ENCODE measurements around the gene CHRND.
"Not testable (repeated sequence)": the region's sequence is repeated elsewhere in the genome, so short reads cannot be mapped to it uniquely, and the experiment has no call there.

The CHRND gene

GRCh38 chr2:232529806-232530547 lies 4.0 kb downstream of the CHRND start:
- no peaks in the 10 kb centered on the region; the same call in 1 of the 2 replicates for H3K27me3 ChIP-seq (replicated peaks; ENCODE audit: control insufficient read depth, insufficient read depth, low read length)
- H3K36me3 ChIP-seq (ENCODE audit: control insufficient read depth, insufficient read depth, low read length) = no peaks in the 10 kb centered on the region
- no peak for DNase-seq (ENCODE audit: extremely low read depth, insufficient read length)
- TF ChIP-seq, protein P1, sequence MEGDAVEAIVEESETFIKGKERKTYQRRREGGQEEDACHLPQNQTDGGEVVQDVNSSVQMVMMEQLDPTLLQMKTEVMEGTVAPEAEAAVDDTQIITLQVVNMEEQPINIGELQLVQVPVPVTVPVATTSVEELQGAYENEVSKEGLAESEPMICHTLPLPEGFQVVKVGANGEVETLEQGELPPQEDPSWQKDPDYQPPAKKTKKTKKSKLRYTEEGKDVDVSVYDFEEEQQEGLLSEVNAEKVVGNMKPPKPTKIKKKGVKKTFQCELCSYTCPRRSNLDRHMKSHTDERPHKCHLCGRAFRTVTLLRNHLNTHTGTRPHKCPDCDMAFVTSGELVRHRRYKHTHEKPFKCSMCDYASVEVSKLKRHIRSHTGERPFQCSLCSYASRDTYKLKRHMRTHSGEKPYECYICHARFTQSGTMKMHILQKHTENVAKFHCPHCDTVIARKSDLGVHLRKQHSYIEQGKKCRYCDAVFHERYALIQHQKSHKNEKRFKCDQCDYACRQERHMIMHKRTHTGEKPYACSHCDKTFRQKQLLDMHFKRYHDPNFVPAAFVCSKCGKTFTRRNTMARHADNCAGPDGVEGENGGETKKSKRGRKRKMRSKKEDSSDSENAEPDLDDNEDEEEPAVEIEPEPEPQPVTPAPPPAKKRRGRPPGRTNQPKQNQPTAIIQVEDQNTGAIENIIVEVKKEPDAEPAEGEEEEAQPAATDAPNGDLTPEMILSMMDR (IDR thresholded peaks at IDR 0.05; ENCODE audit: insufficient read depth, low read length, poor library complexity, severe bottlenecking) = no peak
- no peak overlapping the region for H3K4me3 ChIP-seq (replicated peaks; ENCODE audit: low read depth, low read length)

- DNase-seq (ENCODE audit: extremely low read depth, insufficient read length) = no peak
- no peak overlapping the region for H3K4me3 ChIP-seq (replicated peaks; ENCODE audit: low read depth, low read length)
- no peaks in the 10 kb centered on the region; the same call in 1 of the 2 replicates for H3K27me3 ChIP-seq (replicated peaks; ENCODE audit: control insufficient read depth, insufficient read depth, low read length)
- TF ChIP-seq, protein P1 (IDR thresholded peaks at IDR 0.05; ENCODE audit: insufficient read depth, low read length, poor library complexity, severe bottlenecking) = no peak
- H3K36me3 ChIP-seq (ENCODE audit: control insufficient read depth, insufficient read depth, low read length) = no peaks in the 10 kb centered on the region
Measured at GRCh38 chr2:232530626-232531260, 4.8 kb downstream of the CHRND start.

- DNase-seq (ENCODE audit: extremely low read depth, insufficient read length) = no peak
Measured at GRCh38 chr2:232532419-232532818, 6.5 kb downstream of the CHRND start.

GRCh38 chr2:232532821-232533220 lies 6.9 kb downstream of the CHRND start:
- not testable (repeated sequence) for H3K27me3 ChIP-seq (replicated peaks; ENCODE audit: control insufficient read depth, insufficient read depth, low read length); H3K4me3 ChIP-seq (replicated peaks; ENCODE audit: low read depth, low read length); H3K36me3 ChIP-seq (ENCODE audit: control insufficient read depth, insufficient read depth, low read length); DNase-seq (ENCODE audit: extremely low read depth, insufficient read length)

More at GRCh38 chr2:232532419-232532818, 6.5 kb downstream of the CHRND start:
- Histone ChIP-seq H3K4me3 (replicated peaks; ENCODE audit: low read depth, low read length) (no peak overlapping the region), H3K36me3 (ENCODE audit: control insufficient read depth, insufficient read depth, low read length) (no peaks in the 10 kb centered on the region), H3K27me3 (replicated peaks; ENCODE audit: control insufficient read depth, insufficient read depth, low read length) (no peaks in the 10 kb centered on the region; the same call in 1 of the 2 replicates)
- TF ChIP-seq, protein P1 (IDR thresholded peaks at IDR 0.05; ENCODE audit: insufficient read depth, low read length, poor library complexity, severe bottlenecking) = no peak

GRCh38 chr2:232533944-232534710 lies 8.2 kb downstream of the CHRND start:
- TF ChIP-seq, protein P1 (IDR thresholded peaks at IDR 0.05; ENCODE audit: insufficient read depth, low read length, poor library complexity, severe bottlenecking) = no peak
- DNase-seq (ENCODE audit: extremely low read depth, insufficient read length) = no peak

More at GRCh38 chr2:232533944-232534710, 8.2 kb downstream of the CHRND start:
- H3K4me3 ChIP-seq (replicated peaks; ENCODE audit: low read depth, low read length) = no peak overlapping the region
- no peaks in the 10 kb centered on the region for H3K36me3 ChIP-seq (ENCODE audit: control insufficient read depth, insufficient read depth, low read length)
- H3K27me3 ChIP-seq (replicated peaks; ENCODE audit: control insufficient read depth, insufficient read depth, low read length) = no peaks in the 10 kb centered on the region; the same call in 1 of the 2 replicates

Measured in GM06990 (cell line).